Measurements from ENCODE around the gene ZNF69. TPM values are rescaled to one million over a fixed set of nuclear protein-coding genes. Genes with fewer than 3 reads are reported as not detected.
A peak's percentile ranks its signal among the peaks of the same experiment; 100 is the strongest.
"Not testable (repeated sequence)": the region's sequence is repeated elsewhere in the genome, so short reads cannot be mapped to it uniquely, and the experiment has no call there.

Gene ZNF69
- total RNA-seq, 1 experiment from 2014 or later = 9.5 TPM

GRCh38 chr19:11848200-11848593 lies 39.4 kb upstream of the ZNF69 start:
- POLR2A ChIA-PET = no interaction called here
- no peak overlapping the region; the same call in 1 of the 2 replicates for H3K27ac ChIP-seq (ENCODE audit: low read length)
- in situ Hi-C loops (cut with HindIII; ENCODE audit: low pct_unique_long_range_greater_than_20kb, low sequenced_read_pairs) = no loop called here
- CTCF ChIA-PET = no interaction called here
- no peak for TF ChIP-seq TCF7L2 (IDR thresholded peaks at IDR 0.05; ENCODE audit: low read depth, low read length)
- TF ChIP-seq POLR2AphosphoS5 (IDR thresholded peaks at IDR 0.05; ENCODE audit: low read depth, low read length) = no peak
- TF ChIP-seq CTCF (IDR thresholded peaks at IDR 0.05) = no peak
- no peak for TF ChIP-seq REST (IDR thresholded peaks at IDR 0.05; ENCODE audit: insufficient read depth in 1 of 2, low read depth in 2 of 2, low read length in 1 of 2)
- TF ChIP-seq SIN3A (IDR thresholded peaks at IDR 0.05; ENCODE audit: borderline replicate concordance, insufficient read depth, low read depth, low read length) = no peak
- peak; percentile 46 for ATAC-seq
- no peaks in the 10 kb centered on the region for H3K27me3 ChIP-seq (ENCODE audit: control insufficient read depth, insufficient read depth, low read length)
- no peaks in the 10 kb centered on the region for H3K9me3 ChIP-seq (ENCODE audit: control insufficient read depth, insufficient read depth, low read depth, low read length)
- peak overlapping the region; percentile 61 to 74 for H3K4me3 ChIP-seq (ENCODE audit: low read depth in 2 of 2, low read length in 2 of 2)
- no peaks in the 10 kb centered on the region for H3K4me1 ChIP-seq (ENCODE audit: control insufficient read depth, insufficient read depth, low read length)
- H3K36me3 ChIP-seq (ENCODE audit: control insufficient read depth, insufficient read depth, low read length) = no peaks in the 10 kb centered on the region
- DNase-seq (ENCODE audit: low read depth, low spot score) = no peak
- intact Hi-C loops (cut with micrococcal nuclease; ENCODE audit: unreplicated experiment) = no loop called here
- BruUV-seq (replicated peaks) = no TSS peak

GRCh38 chr19:11848594-11849469 lies 38.8 kb upstream of the ZNF69 start, which contains the start of gene ZNF439:
Gene ZNF439, plus strand, starts transcription at chr19:11848726. Its CDS starts 142 bp downstream, at chr19:11848868.
- ATAC-seq (peak; percentile 100), DNase-seq (ENCODE audit: low read depth, low spot score) (peak; percentile 8)
- H3K4me3 ChIP-seq (ENCODE audit: low read depth in 2 of 2, low read length in 2 of 2) = peak within 1 kb of the TSS; percentile 61 to 74
- no peak for TF ChIP-seq REST (IDR thresholded peaks at IDR 0.05; ENCODE audit: insufficient read depth in 1 of 2, low read depth in 2 of 2, low read length in 1 of 2)
- 0 out of 2 replicates have a peak, but pooled peaks have one; percentile 34 for TF ChIP-seq POLR2AphosphoS5 (IDR thresholded peaks at IDR 0.05; ENCODE audit: low read depth, low read length)
- TF ChIP-seq SIN3A (IDR thresholded peaks at IDR 0.05; ENCODE audit: borderline replicate concordance, insufficient read depth, low read depth, low read length) = peak; percentile 70
- no peak for TF ChIP-seq CTCF (IDR thresholded peaks at IDR 0.05)
- TF ChIP-seq TCF7L2 (IDR thresholded peaks at IDR 0.05; ENCODE audit: low read depth, low read length) = no peak
- no peaks in the 10 kb centered on the region for H3K9me3 ChIP-seq (ENCODE audit: control insufficient read depth, insufficient read depth, low read depth, low read length)
- BruUV-seq (replicated peaks) = no TSS peak
- in situ Hi-C loops (cut with HindIII; ENCODE audit: low pct_unique_long_range_greater_than_20kb, low sequenced_read_pairs) = no loop called here
- ChIA-PET POLR2A (no interaction called here), CTCF (no interaction called here)
- no peaks in the 10 kb centered on the region for H3K36me3 ChIP-seq (ENCODE audit: control insufficient read depth, insufficient read depth, low read length)
- H3K27ac ChIP-seq (ENCODE audit: low read length) = peak within 1 kb of the TSS; percentile 70
- no peaks in the 10 kb centered on the region for H3K4me1 ChIP-seq (ENCODE audit: control insufficient read depth, insufficient read depth, low read length)
- intact Hi-C loops (cut with micrococcal nuclease; ENCODE audit: unreplicated experiment) = no loop called here
- H3K27me3 ChIP-seq (ENCODE audit: control insufficient read depth, insufficient read depth, low read length) = no peaks in the 10 kb centered on the region

GRCh38 chr19:11850289-11850688 lies 37.3 kb upstream of the ZNF69 start:
- in situ Hi-C loops (cut with HindIII; ENCODE audit: low pct_unique_long_range_greater_than_20kb, low sequenced_read_pairs); BruUV-seq (replicated peaks); H3K4me3 ChIP-seq (ENCODE audit: low read depth in 2 of 2, low read length in 2 of 2); H3K4me1 ChIP-seq (ENCODE audit: control insufficient read depth, insufficient read depth, low read length); ATAC-seq; H3K27me3 ChIP-seq (ENCODE audit: control insufficient read depth, insufficient read depth, low read length); intact Hi-C loops (cut with micrococcal nuclease; ENCODE audit: unreplicated experiment); CTCF ChIA-PET; DNase-seq (ENCODE audit: low read depth, low spot score); H3K36me3 ChIP-seq (ENCODE audit: control insufficient read depth, insufficient read depth, low read length); H3K9me3 ChIP-seq (ENCODE audit: control insufficient read depth, insufficient read depth, low read depth, low read length); POLR2A ChIA-PET; H3K27ac ChIP-seq (ENCODE audit: low read length): not testable (repeated sequence)

Measured in Panc1 (cell line).